KMS-11 (cell line): Measurements from ENCODE around the gene CACNA1E.

Experiments
- H2AFZ ChIP-seq: fragments of 200-600 bp; sonication (generic); 2 replicates; pipeline ENCODE4 v1.6.1; 2016; ENCODE audit warnings: antibody characterized with exemption, mixed run types, low read depth
- H3K27ac ChIP-seq: fragments of 200-600 bp; sonication (generic); 2 replicates; pipeline ENCODE4 v1.6.1; 2016; ENCODE audit warnings: mild to moderate bottlenecking, mixed run types
- H3K27me3 ChIP-seq: fragments of 200-600 bp; sonication (generic); 2 replicates; pipeline ENCODE4 v1.6.1; 2017; ENCODE audit warnings: mild to moderate bottlenecking, low read depth, mixed run types, moderate library complexity; ENCODE audit not compliant: insufficient read depth
- H3K36me3 ChIP-seq: fragments of 200-600 bp; sonication (generic); 2 replicates; pipeline ENCODE4 v1.6.1; 2017; ENCODE audit warnings: mild to moderate bottlenecking, mixed run types; ENCODE audit not compliant: insufficient read depth
- H3K4me1 ChIP-seq: fragments of 200-600 bp; sonication (generic); 2 replicates; pipeline ENCODE4 v1.6.1; 2016; ENCODE audit warnings: mild to moderate bottlenecking, low read depth, mixed run types; ENCODE audit not compliant: poor library complexity, severe bottlenecking
- H3K4me2 ChIP-seq: fragments of 200-600 bp; sonication (generic); 2 replicates; pipeline ENCODE4 v1.7.0; 2016; ENCODE audit warnings: mild to moderate bottlenecking, mixed run types
- H3K4me3 ChIP-seq: fragments of 200-600 bp; sonication (generic); IDR thresholded peaks from 2 replicates; pipeline ENCODE4 v1.6.1; 2017; ENCODE audit warnings: low read depth, low read length, mixed read lengths; ENCODE audit not compliant: insufficient read depth
- H3K79me2 ChIP-seq: fragments of 200-600 bp; sonication (generic); 2 replicates; pipeline ENCODE4 v1.6.1; 2016; ENCODE audit warnings: low read depth, mixed run types; ENCODE audit not compliant: insufficient read depth
- H3K9ac ChIP-seq: fragments of 200-600 bp; sonication (generic); 2 replicates; pipeline ENCODE4 v1.6.1; 2016; ENCODE audit warnings: mild to moderate bottlenecking, mixed run types
- H4K20me1 ChIP-seq: fragments of 200-600 bp; sonication (generic); 2 replicates; pipeline ENCODE4 v1.6.1; 2016; ENCODE audit warnings: mild to moderate bottlenecking, mixed run types; ENCODE audit not compliant: insufficient read depth
- CTCF ChIP-seq: fragments of 200-600 bp; sonication (generic); conservative IDR thresholded peaks from 2 replicates; pipeline ENCODE4 v1.6.1; 2017; ENCODE audit warnings: low read depth, mild to moderate bottlenecking, antibody characterized with exemption, low read length, moderate library complexity, mixed read lengths

CACNA1E gene

DNA sequence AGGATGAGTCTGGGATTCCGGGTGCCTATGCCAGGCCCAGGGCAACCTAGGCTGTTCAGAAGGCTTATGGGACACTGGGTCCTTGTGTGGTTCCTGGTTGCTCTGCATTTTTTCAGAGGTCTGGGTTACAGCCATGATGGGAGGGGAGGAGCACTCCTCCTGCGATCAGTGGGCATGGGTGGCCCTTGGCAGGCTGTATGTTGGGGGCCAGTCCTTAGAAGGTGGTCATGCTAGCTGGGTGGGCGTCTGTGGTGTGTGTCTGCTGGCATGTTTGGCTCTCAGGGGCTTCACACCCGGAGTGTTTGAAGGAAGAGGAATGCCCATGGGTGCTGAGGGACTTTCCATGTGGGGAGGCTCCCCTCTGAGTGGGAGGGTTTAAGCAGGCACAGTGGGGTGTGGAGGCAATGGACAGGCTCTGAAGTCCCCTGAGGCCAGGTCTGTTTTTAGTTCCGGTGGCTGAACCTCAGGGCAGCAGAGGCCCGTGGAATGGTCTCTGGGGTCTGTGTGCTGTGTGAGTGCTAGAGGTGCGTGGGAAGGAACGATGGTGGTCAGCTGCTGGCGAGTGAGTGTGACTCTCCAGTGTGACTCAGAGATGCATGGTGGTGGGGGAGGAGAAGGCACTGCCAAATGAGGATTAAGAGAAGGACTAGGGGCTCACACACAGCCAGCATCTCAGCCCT is 25.3 kb downstream of the CACNA1E start:
- Histone ChIP-seq H3K27ac (no peak overlapping the region), H3K4me3 (no peak overlapping the region), H3K4me2 (no peak overlapping the region), H2AFZ (no peak overlapping the region), H3K79me2 (no peaks in the 10 kb centered on the region), H3K9ac (no peak overlapping the region), H4K20me1 (no peaks in the 10 kb centered on the region), H3K27me3 (no peaks in the 10 kb centered on the region), H3K36me3 (no peaks in the 10 kb centered on the region), H3K4me1 (peaks cover 5% of the 10 kb centered on the region)
- TF ChIP-seq CTCF = no peak

DNA sequence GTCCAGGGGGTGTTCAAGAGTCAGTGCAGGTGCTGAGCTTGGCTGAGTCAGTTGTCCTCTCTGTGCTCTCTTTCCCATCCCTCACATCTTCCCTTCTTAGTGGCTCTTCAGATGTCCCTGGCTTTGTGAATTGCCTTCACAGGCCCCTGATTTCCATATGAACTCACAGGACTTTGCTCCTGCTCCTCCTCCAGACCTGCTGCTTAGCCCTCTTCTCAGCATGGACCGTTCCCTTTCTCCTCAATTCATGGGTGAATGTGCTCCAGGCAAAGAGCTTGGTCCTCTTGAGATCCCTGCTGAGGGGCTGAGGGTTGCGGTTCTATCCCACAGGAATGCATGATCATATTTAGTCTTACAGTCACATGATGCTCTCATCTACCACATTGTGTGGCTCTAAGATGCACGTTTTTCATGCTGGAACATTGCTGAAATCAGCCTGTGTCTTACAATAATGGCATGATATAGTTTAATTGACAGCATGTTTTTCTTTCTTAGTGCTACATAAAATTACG is 30.5 kb downstream of the CACNA1E start:
- peak overlapping the region; percentile 13; the same call in 1 of the 2 replicates for H3K27ac ChIP-seq
- no peak overlapping the region for H2AFZ ChIP-seq
- H3K4me3 ChIP-seq = no peak overlapping the region
- H3K4me2 ChIP-seq = peak overlapping the region; percentile 27; the same call in 1 of the 2 replicates
- no peaks in the 10 kb centered on the region for H4K20me1 ChIP-seq
- TF ChIP-seq CTCF = no peak
- H3K27me3 ChIP-seq = no peaks in the 10 kb centered on the region
- no peaks in the 10 kb centered on the region for H3K36me3 ChIP-seq
- peaks cover 29% of the 10 kb centered on the region for H3K4me1 ChIP-seq
- H3K79me2 ChIP-seq = no peaks in the 10 kb centered on the region
- H3K9ac ChIP-seq = no peak overlapping the region

DNA sequence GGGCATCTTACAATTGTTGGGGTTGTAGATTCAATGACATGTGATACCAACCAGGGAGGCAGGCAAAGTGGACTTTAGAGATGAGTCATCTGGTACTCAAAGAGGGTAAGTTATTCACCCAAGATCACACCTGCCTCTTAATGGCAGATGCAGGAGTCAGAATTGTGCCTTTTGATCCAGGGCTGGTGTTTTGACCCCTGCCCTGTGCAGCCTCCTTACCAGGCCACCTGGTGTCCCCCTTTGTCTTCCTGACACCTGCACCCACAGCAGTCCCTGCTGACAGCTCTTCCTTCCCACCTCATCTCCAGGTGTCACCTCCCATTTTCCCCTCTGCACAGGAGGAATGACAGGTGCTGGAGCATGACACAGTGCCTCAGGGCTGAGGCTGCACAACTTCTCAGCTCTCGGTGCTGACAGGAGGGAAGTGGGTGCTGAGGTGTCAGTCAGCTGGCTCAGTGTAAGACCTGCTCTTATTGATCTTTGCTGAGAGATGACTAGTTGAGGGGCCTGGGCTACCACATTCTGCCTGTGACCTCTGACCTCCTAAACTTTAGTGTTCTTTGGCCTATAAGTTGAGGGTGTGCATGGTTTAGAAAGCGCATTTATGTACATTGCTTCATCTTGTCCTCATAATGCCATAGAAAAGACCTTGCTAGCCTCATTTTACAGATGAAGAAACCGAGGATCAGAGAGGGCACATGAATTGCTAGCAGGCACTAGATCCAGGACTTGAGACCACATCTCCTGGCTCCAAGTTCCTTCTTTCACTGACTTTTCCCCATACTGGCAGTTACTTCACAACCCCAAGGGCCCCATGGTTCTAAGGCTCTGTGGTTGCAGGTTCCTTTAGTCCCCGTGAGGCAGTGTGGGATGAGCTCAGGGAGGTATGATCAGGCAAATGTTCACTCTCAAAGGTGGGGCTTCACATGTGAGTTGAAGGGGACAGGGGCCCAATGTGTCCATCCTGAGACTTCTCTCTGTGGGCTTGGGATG is 31.3 kb downstream of the CACNA1E start:
- H3K4me3 ChIP-seq = no peak overlapping the region
- H3K36me3 ChIP-seq = no peaks in the 10 kb centered on the region
- H3K27me3 ChIP-seq = no peaks in the 10 kb centered on the region
- no peak overlapping the region for H3K9ac ChIP-seq
- H3K27ac ChIP-seq = peak overlapping the region; percentile 13; the same call in 1 of the 2 replicates
- peak overlapping the region; percentile 27; the same call in 1 of the 2 replicates for H3K4me2 ChIP-seq
- no peaks in the 10 kb centered on the region for H3K79me2 ChIP-seq
- H4K20me1 ChIP-seq = no peaks in the 10 kb centered on the region
- H2AFZ ChIP-seq = no peak overlapping the region
- H3K4me1 ChIP-seq = peaks cover 29% of the 10 kb centered on the region
- peak; percentile 26; the same call in 1 of the 2 replicates for TF ChIP-seq CTCF

- Histone ChIP-seq H3K27me3 (no peaks in the 10 kb centered on the region), H3K4me3 (no peak overlapping the region), H3K27ac (no peak overlapping the region), H3K4me2 (no peak overlapping the region), H4K20me1 (no peaks in the 10 kb centered on the region), H3K4me1 (peaks cover 29% of the 10 kb centered on the region), H2AFZ (no peak overlapping the region), H3K79me2 (no peaks in the 10 kb centered on the region), H3K9ac (no peak overlapping the region), H3K36me3 (no peaks in the 10 kb centered on the region)
- TF ChIP-seq CTCF = no peak
Observed at GRCh38 chr1:181516706-181517105, 33.4 kb downstream of the CACNA1E start.
